ENCODE data around the gene ZNF655. TPM values are rescaled to one million over a fixed set of nuclear protein-coding genes. Genes with fewer than 3 reads are reported as not detected.

Gene ZNF655
- total and polyA plus RNA-seq, 2 of the 8 experiments (the other 6 are each of a cell fraction or from before 2014, with no cell fraction given), result 27.1 to 37.8 TPM

DNA sequence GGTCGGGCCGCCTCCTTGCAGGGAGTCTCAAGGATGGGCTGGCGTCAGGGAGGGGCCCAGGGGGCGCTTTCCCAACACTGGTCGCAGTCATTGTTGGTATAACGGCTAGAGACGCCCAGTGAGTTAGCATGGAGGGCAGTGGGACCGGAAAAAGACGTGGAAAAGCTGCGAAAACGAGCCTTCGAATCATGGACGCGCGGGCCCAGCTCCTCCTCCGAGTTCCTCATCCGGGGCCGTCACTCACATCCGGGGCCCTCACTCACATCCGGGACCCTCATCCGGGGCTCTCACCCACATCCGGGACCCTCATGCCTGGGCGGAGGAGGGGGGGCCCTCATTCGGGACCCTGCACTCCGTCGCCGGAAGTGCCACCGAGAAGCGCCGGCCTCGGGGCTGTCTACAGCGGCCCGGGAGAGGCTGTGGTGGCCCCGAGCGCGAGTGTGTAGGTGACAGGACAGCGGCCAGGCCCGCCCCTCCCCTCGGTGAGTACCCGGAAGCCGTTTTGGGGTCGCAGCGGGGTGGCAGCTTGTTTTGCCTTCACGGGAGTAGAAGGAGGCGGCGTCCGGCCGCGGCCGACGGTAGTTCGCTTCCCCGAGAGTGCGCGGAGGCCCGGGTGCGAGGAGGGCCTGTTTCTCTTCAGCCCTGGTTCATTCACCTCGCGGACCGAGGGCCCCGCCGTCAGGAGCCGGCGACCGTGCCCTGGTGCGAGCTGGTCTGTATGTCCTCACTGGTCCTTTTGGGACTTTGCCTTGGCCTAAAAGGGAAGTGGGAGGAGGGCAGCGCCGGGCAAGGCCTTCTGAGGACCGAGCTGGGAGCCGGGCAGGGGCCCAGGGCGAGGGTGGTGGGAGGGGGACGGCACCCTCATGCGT is at the start of gene ZNF655 (continued):
- TF ChIP-seq, protein P1, sequence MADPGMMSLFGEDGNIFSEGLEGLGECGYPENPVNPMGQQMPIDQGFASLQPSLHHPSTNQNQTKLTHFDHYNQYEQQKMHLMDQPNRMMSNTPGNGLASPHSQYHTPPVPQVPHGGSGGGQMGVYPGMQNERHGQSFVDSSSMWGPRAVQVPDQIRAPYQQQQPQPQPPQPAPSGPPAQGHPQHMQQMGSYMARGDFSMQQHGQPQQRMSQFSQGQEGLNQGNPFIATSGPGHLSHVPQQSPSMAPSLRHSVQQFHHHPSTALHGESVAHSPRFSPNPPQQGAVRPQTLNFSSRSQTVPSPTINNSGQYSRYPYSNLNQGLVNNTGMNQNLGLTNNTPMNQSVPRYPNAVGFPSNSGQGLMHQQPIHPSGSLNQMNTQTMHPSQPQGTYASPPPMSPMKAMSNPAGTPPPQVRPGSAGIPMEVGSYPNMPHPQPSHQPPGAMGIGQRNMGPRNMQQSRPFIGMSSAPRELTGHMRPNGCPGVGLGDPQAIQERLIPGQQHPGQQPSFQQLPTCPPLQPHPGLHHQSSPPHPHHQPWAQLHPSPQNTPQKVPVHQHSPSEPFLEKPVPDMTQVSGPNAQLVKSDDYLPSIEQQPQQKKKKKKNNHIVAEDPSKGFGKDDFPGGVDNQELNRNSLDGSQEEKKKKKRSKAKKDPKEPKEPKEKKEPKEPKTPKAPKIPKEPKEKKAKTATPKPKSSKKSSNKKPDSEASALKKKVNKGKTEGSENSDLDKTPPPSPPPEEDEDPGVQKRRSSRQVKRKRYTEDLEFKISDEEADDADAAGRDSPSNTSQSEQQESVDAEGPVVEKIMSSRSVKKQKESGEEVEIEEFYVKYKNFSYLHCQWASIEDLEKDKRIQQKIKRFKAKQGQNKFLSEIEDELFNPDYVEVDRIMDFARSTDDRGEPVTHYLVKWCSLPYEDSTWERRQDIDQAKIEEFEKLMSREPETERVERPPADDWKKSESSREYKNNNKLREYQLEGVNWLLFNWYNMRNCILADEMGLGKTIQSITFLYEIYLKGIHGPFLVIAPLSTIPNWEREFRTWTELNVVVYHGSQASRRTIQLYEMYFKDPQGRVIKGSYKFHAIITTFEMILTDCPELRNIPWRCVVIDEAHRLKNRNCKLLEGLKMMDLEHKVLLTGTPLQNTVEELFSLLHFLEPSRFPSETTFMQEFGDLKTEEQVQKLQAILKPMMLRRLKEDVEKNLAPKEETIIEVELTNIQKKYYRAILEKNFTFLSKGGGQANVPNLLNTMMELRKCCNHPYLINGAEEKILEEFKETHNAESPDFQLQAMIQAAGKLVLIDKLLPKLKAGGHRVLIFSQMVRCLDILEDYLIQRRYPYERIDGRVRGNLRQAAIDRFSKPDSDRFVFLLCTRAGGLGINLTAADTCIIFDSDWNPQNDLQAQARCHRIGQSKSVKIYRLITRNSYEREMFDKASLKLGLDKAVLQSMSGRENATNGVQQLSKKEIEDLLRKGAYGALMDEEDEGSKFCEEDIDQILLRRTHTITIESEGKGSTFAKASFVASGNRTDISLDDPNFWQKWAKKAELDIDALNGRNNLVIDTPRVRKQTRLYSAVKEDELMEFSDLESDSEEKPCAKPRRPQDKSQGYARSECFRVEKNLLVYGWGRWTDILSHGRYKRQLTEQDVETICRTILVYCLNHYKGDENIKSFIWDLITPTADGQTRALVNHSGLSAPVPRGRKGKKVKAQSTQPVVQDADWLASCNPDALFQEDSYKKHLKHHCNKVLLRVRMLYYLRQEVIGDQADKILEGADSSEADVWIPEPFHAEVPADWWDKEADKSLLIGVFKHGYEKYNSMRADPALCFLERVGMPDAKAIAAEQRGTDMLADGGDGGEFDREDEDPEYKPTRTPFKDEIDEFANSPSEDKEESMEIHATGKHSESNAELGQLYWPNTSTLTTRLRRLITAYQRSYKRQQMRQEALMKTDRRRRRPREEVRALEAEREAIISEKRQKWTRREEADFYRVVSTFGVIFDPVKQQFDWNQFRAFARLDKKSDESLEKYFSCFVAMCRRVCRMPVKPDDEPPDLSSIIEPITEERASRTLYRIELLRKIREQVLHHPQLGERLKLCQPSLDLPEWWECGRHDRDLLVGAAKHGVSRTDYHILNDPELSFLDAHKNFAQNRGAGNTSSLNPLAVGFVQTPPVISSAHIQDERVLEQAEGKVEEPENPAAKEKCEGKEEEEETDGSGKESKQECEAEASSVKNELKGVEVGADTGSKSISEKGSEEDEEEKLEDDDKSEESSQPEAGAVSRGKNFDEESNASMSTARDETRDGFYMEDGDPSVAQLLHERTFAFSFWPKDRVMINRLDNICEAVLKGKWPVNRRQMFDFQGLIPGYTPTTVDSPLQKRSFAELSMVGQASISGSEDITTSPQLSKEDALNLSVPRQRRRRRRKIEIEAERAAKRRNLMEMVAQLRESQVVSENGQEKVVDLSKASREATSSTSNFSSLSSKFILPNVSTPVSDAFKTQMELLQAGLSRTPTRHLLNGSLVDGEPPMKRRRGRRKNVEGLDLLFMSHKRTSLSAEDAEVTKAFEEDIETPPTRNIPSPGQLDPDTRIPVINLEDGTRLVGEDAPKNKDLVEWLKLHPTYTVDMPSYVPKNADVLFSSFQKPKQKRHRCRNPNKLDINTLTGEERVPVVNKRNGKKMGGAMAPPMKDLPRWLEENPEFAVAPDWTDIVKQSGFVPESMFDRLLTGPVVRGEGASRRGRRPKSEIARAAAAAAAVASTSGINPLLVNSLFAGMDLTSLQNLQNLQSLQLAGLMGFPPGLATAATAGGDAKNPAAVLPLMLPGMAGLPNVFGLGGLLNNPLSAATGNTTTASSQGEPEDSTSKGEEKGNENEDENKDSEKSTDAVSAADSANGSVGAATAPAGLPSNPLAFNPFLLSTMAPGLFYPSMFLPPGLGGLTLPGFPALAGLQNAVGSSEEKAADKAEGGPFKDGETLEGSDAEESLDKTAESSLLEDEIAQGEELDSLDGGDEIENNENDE (IDR thresholded peaks at IDR 0.05; ENCODE audit: insufficient replicate concordance, low read length), result no peak
- peak; percentile 83 for TF ChIP-seq ASH2L (IDR thresholded peaks at IDR 0.05; ENCODE audit: low read length)

Measured in H1 (cell line).